Cardiac septum (tissue), 1 donor: ENCODE data around the gene NOC2L. TPM values are rescaled to one million over a fixed set of nuclear protein-coding genes. Genes with fewer than 3 reads are reported as not detected.

Experiments
- DNase-seq: peaks from one replicate; pipeline ENCODE4 v3.0.0-alpha.2; 2020; ENCODE audit warnings: low spot score
- intact Hi-C: fragments of 100-400 bp; cut with DNase I; formaldehyde crosslinking; loops from one replicate; pipeline ENCODE4 v1.14.0; 2022
- long read RNA-seq: library from polyadenylated mRNA; unstranded; transcript quantifications from one replicate; pipeline ENCODE4 v2.0.0, GENCODE V29; 2021
- total RNA-seq: library from RNA; stranded (reverse); fragmentation: NEBNext Ultra II Directional; extraction: Animal tissue kit (Norgen Biotek cat#: 25700); gene quantifications from one replicate; pipeline ENCODE4 v1.2.1, GENCODE V29; 2021
- donor health status: DM: no; HTN: no; CAD: no.

NOC2L gene
- 39.0 TPM for total RNA-seq
- long read RNA-seq, transcript NOC2L-201 (19 exons, 2,790 nt), result major isoform, 99 of 248 reads
- long read RNA-seq, partial matches to known transcripts, result 21 of 248 reads
- long read RNA-seq, other reads (novel, unspliced or antisense), result 125 of 248 reads

GRCh38 chr1:958823-959730, at the start of gene NOC2L:
Gene NOC2L, minus strand, starts transcription at chr1:959256. Its CDS starts 16 bp downstream, at chr1:959240.
- DNase-seq, result peak; percentile 96
- intact Hi-C loops, result no loop called here

- intact Hi-C loops, result no loop called here
These were observed 47.5 kb upstream of the NOC2L start for GRCh38 chr1:1006305-1007159.

GRCh38 chr1:1005774-1006304, 46.8 kb upstream of the NOC2L start:
- intact Hi-C loops, result no loop called here
- DNase-seq, result no peak

More at GRCh38 chr1:1006305-1007159, 47.5 kb upstream of the NOC2L start:
- no peak for DNase-seq

- intact Hi-C loops, result no loop called here
- DNase-seq, result no peak
These were observed 46.0 kb upstream of the NOC2L start for GRCh38 chr1:1004780-1005697.

GRCh38 chr1:1004420-1004779, 45.3 kb upstream of the NOC2L start:
- no peak for DNase-seq

GRCh38 chr1:1003618-1004419, 44.8 kb upstream of the NOC2L start:
- intact Hi-C loops, result no loop called here
- no peak for DNase-seq

More at GRCh38 chr1:1004420-1004779, 45.3 kb upstream of the NOC2L start:
- intact Hi-C loops, result no loop called here

- DNase-seq, result no peak
- intact Hi-C loops, result loop anchor here (2.0 kb wide), 1 partner anchor 18 kb away; no protein-coding TSS in a partner anchor
These were observed 42.2 kb upstream of the NOC2L start for GRCh38 chr1:1001057-1001783.

GRCh38 chr1:1000357-1001056, 41.5 kb upstream of the NOC2L start:
- DNase-seq, result no peak

GRCh38 chr1:999725-1000356, 40.8 kb upstream of the NOC2L start, which contains the start of gene HES4:
Gene HES4, minus strand, starts transcription at chr1:1000097. Its CDS starts 124 bp downstream, at chr1:999973.
- DNase-seq, result peak; percentile 94
- intact Hi-C loops, result loop anchor here (2.0 kb wide), 1 partner anchor 19 kb away; no protein-coding TSS in a partner anchor

More at GRCh38 chr1:1000357-1001056, 41.5 kb upstream of the NOC2L start:
- intact Hi-C loops, result loop anchor here (2.0 kb wide), 1 partner anchor 18 kb away; no protein-coding TSS in a partner anchor

- intact Hi-C loops, result no loop called here
- no peak for DNase-seq
These were observed 40.1 kb upstream of the NOC2L start for GRCh38 chr1:998995-999724.

- intact Hi-C loops, result no loop called here
- DNase-seq, result no peak
These were observed 39.6 kb upstream of the NOC2L start for GRCh38 chr1:998745-998994.

GRCh38 chr1:997993-998744, 39.1 kb upstream of the NOC2L start:
- intact Hi-C loops, result no loop called here
- DNase-seq, result no peak

GRCh38 chr1:997713-997992, 38.6 kb upstream of the NOC2L start:
- intact Hi-C loops, result no loop called here
- no peak for DNase-seq

GRCh38 chr1:996851-997712, 38.0 kb upstream of the NOC2L start:
- intact Hi-C loops, result no loop called here
- DNase-seq, result no peak
